CD14-positive monocyte (primary cell): ENCODE measurements around the gene VPS72. TPM values are rescaled to one million over a fixed set of nuclear protein-coding genes. Genes with fewer than 3 reads are reported as not detected.

Experiments
- DNase-seq, 3 donors: peaks; one replicate each; pipeline ENCODE4 v3.0.0-alpha.2; 2011 to 2022
- H2AFZ ChIP-seq: 2 replicates; pipeline ENCODE4 v1.6.0; 2012; ENCODE audit warnings: mild to moderate bottlenecking, low read depth, low read length, inconsistent platforms; ENCODE audit not compliant: insufficient read depth, poor library complexity, severe bottlenecking
- H3K27ac ChIP-seq, 2 donors: 1 replicate in 1 of 2; 2 replicates in 1 of 2; pipeline ENCODE4 v1.5.1; 2012 to 2013; ENCODE audit warnings: low read length in 2 of 2, control low read depth in 1 of 2, inconsistent platforms in 1 of 2, low read depth in 1 of 2, mild to moderate bottlenecking in 1 of 2
- H3K27me3 ChIP-seq, 2 donors: one replicate each; pipeline versions ENCODE4 v1.6.0 to v1.6.1; 2011 to 2013; ENCODE audit warnings: low read length in 2 of 2; ENCODE audit not compliant: control insufficient read depth in 2 of 2, insufficient read depth in 2 of 2
- H3K36me3 ChIP-seq, 2 donors: replicated peaks in 1 of 2; 1 replicate in 1 of 2; 2 replicates in 1 of 2; pipeline versions ENCODE4 v1.5.1 to v1.6.1; 2012 to 2013; ENCODE audit warnings: low read length in 2 of 2, control low read depth in 1 of 2, inconsistent platforms in 1 of 2, mild to moderate bottlenecking in 1 of 2; ENCODE audit not compliant: insufficient read depth in 2 of 2, control insufficient read depth in 1 of 2
- H3K4me1 ChIP-seq, 2 donors: 1 replicate in 1 of 2; 2 replicates in 1 of 2; pipeline versions ENCODE4 v1.5.1 to v1.6.1; 2012 to 2013; ENCODE audit warnings: low read length in 2 of 2, control low read depth in 1 of 2, inconsistent platforms in 1 of 2, mild to moderate bottlenecking in 1 of 2, moderate library complexity in 1 of 2; ENCODE audit not compliant: insufficient read depth in 2 of 2, control insufficient read depth in 1 of 2
- H3K4me2 ChIP-seq: replicated peaks from 2 replicates; pipeline ENCODE3; 2012; ENCODE audit warnings: low read length, moderate library complexity, mild to moderate bottlenecking; ENCODE audit not compliant: poor library complexity, severe bottlenecking; ENCODE audit errors: extremely low read depth
- H3K4me3 ChIP-seq, 3 experiments: fragments of 200-600 bp in 1 of 3; sonication (generic) in 1 of 3; replicated peaks in 1 of 3; 1 replicate in 2 of 3; 2 replicates in 1 of 3; pipeline ENCODE4 v1.5.1; 2011 to 2013; ENCODE audit warnings: low read length in 3 of 3, mild to moderate bottlenecking in 3 of 3, control low read depth in 2 of 3, low read depth in 2 of 3, inconsistent platforms in 1 of 3, moderate library complexity in 1 of 3
- H3K79me2 ChIP-seq: 2 replicates; pipeline ENCODE4 v1.6.0; 2012; ENCODE audit warnings: mild to moderate bottlenecking, control low read depth, inconsistent platforms, low read length, moderate library complexity; ENCODE audit not compliant: insufficient read depth
- H3K9ac ChIP-seq: 2 replicates; pipeline ENCODE4 v1.6.0; 2017; ENCODE audit warnings: low read length, mild to moderate bottlenecking; ENCODE audit not compliant: insufficient read depth, poor library complexity, severe bottlenecking
- H3K9me3 ChIP-seq, 2 donors: replicated peaks in 1 of 2; 1 replicate in 1 of 2; 2 replicates in 1 of 2; pipeline versions ENCODE4 v1.5.1 to v1.6.1; 2012 to 2013; ENCODE audit warnings: low read length in 2 of 2, control low read depth in 1 of 2; ENCODE audit not compliant: control insufficient read depth in 1 of 2, insufficient read depth in 1 of 2
- H4K20me1 ChIP-seq: 2 replicates; pipeline ENCODE4 v1.6.0; 2012; ENCODE audit warnings: mild to moderate bottlenecking, low read length, control low read depth, moderate library complexity; ENCODE audit not compliant: insufficient read depth
- H3K27ac Mint-ChIP-seq, 7 donors: one replicate each; pipeline ENCODE4 v1.8.0; 2020; ENCODE audit warnings: mild to moderate bottlenecking in 7 of 7, mixed read lengths in 7 of 7, moderate library complexity in 6 of 7, inconsistent platforms in 2 of 7
- H3K27me3 Mint-ChIP-seq, 3 donors: one replicate each; pipeline ENCODE4 v1.8.0; 2021 to 2022; ENCODE audit warnings: low read depth in 3 of 3, mild to moderate bottlenecking in 3 of 3, mixed read lengths in 3 of 3, moderate library complexity in 3 of 3, inconsistent platforms in 1 of 3
- H3K36me3 Mint-ChIP-seq, 2 donors: one replicate each; pipeline ENCODE4 v1.8.0; 2020; ENCODE audit warnings: mixed read lengths in 2 of 2, inconsistent platforms in 1 of 2, mild to moderate bottlenecking in 1 of 2
- H3K4me1 Mint-ChIP-seq: one replicate; pipeline ENCODE4 v1.8.0; 2020; ENCODE audit warnings: mild to moderate bottlenecking, mixed read lengths
- H3K4me3 Mint-ChIP-seq, 2 donors: one replicate each; pipeline ENCODE4 v1.8.0; 2020; ENCODE audit warnings: mild to moderate bottlenecking in 2 of 2, mixed read lengths in 2 of 2, moderate library complexity in 1 of 2
- H3K9me3 Mint-ChIP-seq, 7 donors: one replicate each; pipeline ENCODE4 v1.8.0; 2020 to 2022; ENCODE audit warnings: mixed read lengths in 7 of 7, mild to moderate bottlenecking in 6 of 7, moderate library complexity in 6 of 7, inconsistent platforms in 2 of 7
- CTCF ChIP-seq: fragments of 200-600 bp; IDR thresholded peaks from one replicate; pipeline ENCODE4 v1.8.0; 2022; ENCODE audit warnings: antibody characterized with exemption, mild to moderate bottlenecking
- WGBS: methylation state at CpG from one replicate; pipeline ENCODE4 v1.1.5; 2013; ENCODE audit warnings: missing lambda C conversion rate; ENCODE audit not compliant: insufficient coverage; 5-methylcytosine and 5-hydroxymethylcytosine counted together
- intact Hi-C, 2 donors: fragments of 100-400 bp; cut with micrococcal nuclease; formaldehyde crosslinking; loops; one replicate each; pipeline versions ENCODE4 v1.15.0 to v1.15.1; 2023
- polyA plus RNA-seq, 3 donors: library from polyadenylated mRNA; depleted of rRNA in 1 of 3; unstranded in 2 of 3; stranded (reverse) in 1 of 3; fragments of 300-500 nt in 2 of 3; fragments of >200 nt in 1 of 3; fragmentation: Illumina TruSeq in 2 of 3; gene quantifications; 1 replicate in 2 of 3; 2 replicates in 1 of 3; pipeline ENCODE4 v1.2.3, GENCODE V29; 2012 to 2021

The VPS72 gene
- polyA plus RNA-seq, 3 donors, result 30.4 to 43.3 (median 37.7) TPM

- no peak overlapping the region for H3K4me3 Mint-ChIP-seq
- Histone ChIP-seq H3K9ac (no peak overlapping the region), H3K4me2 (no peak overlapping the region), H3K27ac (no peak overlapping the region), H2AFZ (no peak overlapping the region), H4K20me1 (no peaks in the 10 kb centered on the region), H3K36me3 (peaks cover 79 to 91% of the 10 kb centered on the region in 2 donors), H3K4me1 (peaks cover 3 to 8% of the 10 kb centered on the region in 2 donors), H3K79me2 (no peaks in the 10 kb centered on the region), H3K27me3 (no peaks in the 10 kb centered on the region), H3K4me3 (no peak overlapping the region), H3K9me3 (no peaks in the 10 kb centered on the region)
- 98% methylated on average over 17 of the region's 17 CpGs for WGBS
- H3K9me3 Mint-ChIP-seq, result peaks cover 0 to 2% (median 0%) of the 10 kb centered on the region in 7 donors
- H3K36me3 Mint-ChIP-seq, result peaks cover 71 to 91% of the 10 kb centered on the region in 2 donors
- intact Hi-C loops, result no loop called here
- no peaks in the 10 kb centered on the region for H3K27me3 Mint-ChIP-seq
- peaks cover 7% of the 10 kb centered on the region for H3K4me1 Mint-ChIP-seq
- H3K27ac Mint-ChIP-seq, result peak overlapping the region in 3 of 7 donors; percentile 1 to 44 (median 28)
- no peak for TF ChIP-seq CTCF
- no peak for DNase-seq
Observed at GRCh38 chr1:151176514-151177045, 13.4 kb downstream of the VPS72 start.

GRCh38 chr1:151175863-151176262 is 14.1 kb downstream of the VPS72 start, which contains the start of gene TMOD4:
TSS of gene TMOD4 (minus strand) at chr1:151175981. CDS start at chr1:151174875, 1,106 bp downstream.
- peaks cover 0 to 2% (median 0%) of the 10 kb centered on the region in 7 donors for H3K9me3 Mint-ChIP-seq
- H3K36me3 Mint-ChIP-seq, result peaks cover 70 to 89% of the 10 kb centered on the region in 2 donors
- H3K4me3 ChIP-seq, result no peak within 1 kb of the TSS
- H4K20me1 ChIP-seq, result no peaks in the 10 kb centered on the region
- H3K27me3 ChIP-seq, result no peaks in the 10 kb centered on the region
- peak; percentile 73 for TF ChIP-seq CTCF
- no peaks in the 10 kb centered on the region for H3K27me3 Mint-ChIP-seq
- H3K9ac ChIP-seq, result no peak within 1 kb of the TSS
- H3K4me2 ChIP-seq, result no peak within 1 kb of the TSS
- peak within 1 kb of the TSS in 6 of 7 donors; percentile 28 to 76 (median 64) for H3K27ac Mint-ChIP-seq
- H3K27ac ChIP-seq, result peak within 1 kb of the TSS in 1 of 2 donors; percentile 44
- no peak within 1 kb of the TSS for H3K4me3 Mint-ChIP-seq
- H3K4me1 ChIP-seq, result peaks cover 3 to 8% of the 10 kb centered on the region in 2 donors
- no peak within 1 kb of the TSS for H2AFZ ChIP-seq
- H3K36me3 ChIP-seq, result peaks cover 79 to 91% of the 10 kb centered on the region in 2 donors
- peaks cover 7% of the 10 kb centered on the region for H3K4me1 Mint-ChIP-seq
- H3K79me2 ChIP-seq, result no peaks in the 10 kb centered on the region
- intact Hi-C loops, result no loop called here
- DNase-seq, result peak in 1 of 3 donors; percentile 31
- no peaks in the 10 kb centered on the region for H3K9me3 ChIP-seq
- no CpG with 5 or more reads among the region's 4 CpGs for WGBS
